Activated CD4-positive, alpha-beta memory T cell treated with anti-CD3 and anti-CD28 coated beads, Interleukin-2, amount 10 ng/mL, durations not matched to agents 7 days and 5 days (primary cell): ENCODE measurements around the gene USP54. TPM values are rescaled to one million over a fixed set of nuclear protein-coding genes. Genes with fewer than 3 reads are reported as not detected.

ENCODE experiments used
- total RNA-seq, 2 experiments: library from RNA; stranded (reverse); gene quantifications; one replicate each; pipeline ENCODE4 v1.2.3, GENCODE V29; 2021

Gene USP54
- total RNA-seq, 2 experiments from 2014 or later, result 3.0 to 3.4 TPM

Other genes with a start within 250 kb of the USP54 start
- under 1 TPM; 0.28 to 0.70 TPM for gene CFAP70, start 232.5 kb downstream of the USP54 start, total RNA-seq
- gene ANXA7, start 177.3 kb downstream of the USP54 start, total RNA-seq, result 100 to 1,000 TPM in 1 of 2 experiments, 10 to 100 TPM in 1; 98.7 to 107 TPM
- 1 to 10 TPM; 2.8 to 3.3 TPM for gene MSS51, start 157.8 kb downstream of the USP54 start, total RNA-seq
- gene PPP3CB, start 95.3 kb downstream of the USP54 start, total RNA-seq, result 10 to 100 TPM; 53.4 to 55.4 TPM
- gene MYOZ1, start 50.1 kb upstream of the USP54 start, total RNA-seq, result not detected
- not detected for gene SYNPO2L, start 64.7 kb upstream of the USP54 start, total RNA-seq
- 1 to 10 TPM; 8.1 to 9.3 TPM for gene AGAP5, start 106.8 kb upstream of the USP54 start, total RNA-seq
- 100 to 1,000 TPM; 106 to 108 TPM for gene SEC24C, start 153.0 kb upstream of the USP54 start, total RNA-seq
- 10 to 100 TPM; 31.4 to 34.6 TPM for gene CHCHD1, start 190.7 kb upstream of the USP54 start, total RNA-seq
- 10 to 100 TPM; 88.0 to 92.2 TPM for gene ZSWIM8, start 194.3 kb upstream of the USP54 start, total RNA-seq
- 10 to 100 TPM; 58.3 to 58.4 TPM for gene NDST2, start 220.3 kb upstream of the USP54 start, total RNA-seq